ENCODE measurements around the gene SDHAF2. TPM values are rescaled to one million over a fixed set of nuclear protein-coding genes. Genes with fewer than 3 reads are reported as not detected.
"Not testable (repeated sequence)": the region's sequence is repeated elsewhere in the genome, so short reads cannot be mapped to it uniquely, and the experiment has no call there.

The SDHAF2 gene
- total RNA-seq, 2 experiments from 2014 or later, result 51.6 to 54.3 TPM

- ATAC-seq, result no peak
- no peak overlapping the region for H3K27ac Mint-ChIP-seq
- no peaks in the 10 kb centered on the region for H3K9me3 Mint-ChIP-seq (ENCODE audit: insufficient read depth)
- ChIA-PET CTCF (interaction anchor here (0.6 to 2.0 kb wide), 5 partner anchors 17 to 67 kb away, joined by 3 to 8 read pairs (median 4); no protein-coding TSS in a partner anchor), POLR2A (no interaction called here)
- no peaks in the 10 kb centered on the region for H3K27me3 Mint-ChIP-seq (ENCODE audit: low read depth)
- no peak for DNase-seq
- H3K4me1 Mint-ChIP-seq (ENCODE audit: low read depth), result no peaks in the 10 kb centered on the region
- H3K4me3 Mint-ChIP-seq, result no peak overlapping the region
- H3K36me3 Mint-ChIP-seq (ENCODE audit: low read depth), result peaks cover 32% of the 10 kb centered on the region
Observed at GRCh38 chr11:61452825-61453224, 22.9 kb downstream of the SDHAF2 start.

- Mint-ChIP-seq H3K27me3 (ENCODE audit: low read depth) (no peaks in the 10 kb centered on the region), H3K27ac (no peak overlapping the region), H3K4me1 (ENCODE audit: low read depth) (no peaks in the 10 kb centered on the region), H3K4me3 (no peak overlapping the region), H3K36me3 (ENCODE audit: low read depth) (peaks cover 25% of the 10 kb centered on the region), H3K9me3 (ENCODE audit: insufficient read depth) (no peaks in the 10 kb centered on the region)
- ATAC-seq, result no peak
- POLR2A ChIA-PET, result no interaction called here
- CTCF ChIA-PET, result interaction anchor here (1.5 to 2.0 kb wide), 2 partner anchors 18 to 29 kb away, joined by 3 to 8 read pairs; no protein-coding TSS in a partner anchor
- DNase-seq, result no peak
Observed at GRCh38 chr11:61453695-61454094, 23.8 kb downstream of the SDHAF2 start.

- Mint-ChIP-seq H3K9me3 (ENCODE audit: insufficient read depth) (no peaks in the 10 kb centered on the region), H3K27me3 (ENCODE audit: low read depth) (no peaks in the 10 kb centered on the region), H3K4me3 (no peak overlapping the region), H3K36me3 (ENCODE audit: low read depth) (peaks cover 21% of the 10 kb centered on the region), H3K4me1 (ENCODE audit: low read depth) (no peaks in the 10 kb centered on the region), H3K27ac (no peak overlapping the region)
- ATAC-seq, result no peak
- ChIA-PET POLR2A (no interaction called here), CTCF (interaction anchor here (1.6 kb wide), 1 partner anchor 19 kb away, joined by 8 read pairs; no protein-coding TSS in a partner anchor)
- no peak for DNase-seq
Observed at GRCh38 chr11:61454520-61454919, 24.6 kb downstream of the SDHAF2 start.

- H3K9me3 Mint-ChIP-seq (ENCODE audit: insufficient read depth), result no peaks in the 10 kb centered on the region
- no peaks in the 10 kb centered on the region for H3K27me3 Mint-ChIP-seq (ENCODE audit: low read depth)
- H3K4me3 Mint-ChIP-seq, result no peak overlapping the region
- H3K27ac Mint-ChIP-seq, result no peak overlapping the region
- H3K4me1 Mint-ChIP-seq (ENCODE audit: low read depth), result peaks cover 2% of the 10 kb centered on the region
- ChIA-PET CTCF (no interaction called here), POLR2A (no interaction called here)
- ATAC-seq (no peak), DNase-seq (no peak)
- H3K36me3 Mint-ChIP-seq (ENCODE audit: low read depth), result peaks cover 9% of the 10 kb centered on the region
Observed at GRCh38 chr11:61460474-61460881, 30.6 kb downstream of the SDHAF2 start.

GRCh38 chr11:61460986-61461385 is 31.1 kb downstream of the SDHAF2 start:
- ATAC-seq, result no peak
- Mint-ChIP-seq H3K27me3 (ENCODE audit: low read depth) (no peaks in the 10 kb centered on the region), H3K4me3 (no peak overlapping the region), H3K36me3 (ENCODE audit: low read depth) (peaks cover 6% of the 10 kb centered on the region), H3K4me1 (ENCODE audit: low read depth) (peaks cover 2% of the 10 kb centered on the region), H3K27ac (no peak overlapping the region), H3K9me3 (ENCODE audit: insufficient read depth) (no peaks in the 10 kb centered on the region)
- DNase-seq, result no peak
- ChIA-PET POLR2A (no interaction called here), CTCF (no interaction called here)

- ATAC-seq; H3K36me3 Mint-ChIP-seq (ENCODE audit: low read depth); H3K27me3 Mint-ChIP-seq (ENCODE audit: low read depth); DNase-seq; H3K27ac Mint-ChIP-seq; POLR2A ChIA-PET; H3K9me3 Mint-ChIP-seq (ENCODE audit: insufficient read depth); H3K4me3 Mint-ChIP-seq: not testable (repeated sequence)
- H3K4me1 Mint-ChIP-seq (ENCODE audit: low read depth), result peaks cover 10% of the 10 kb centered on the region
- CTCF ChIA-PET, result interaction anchor here (1.3 kb wide), 1 partner anchor 10 kb away, joined by 3 read pairs; no protein-coding TSS in a partner anchor
Observed at GRCh38 chr11:61467602-61468001, 37.7 kb downstream of the SDHAF2 start.

DNA sequence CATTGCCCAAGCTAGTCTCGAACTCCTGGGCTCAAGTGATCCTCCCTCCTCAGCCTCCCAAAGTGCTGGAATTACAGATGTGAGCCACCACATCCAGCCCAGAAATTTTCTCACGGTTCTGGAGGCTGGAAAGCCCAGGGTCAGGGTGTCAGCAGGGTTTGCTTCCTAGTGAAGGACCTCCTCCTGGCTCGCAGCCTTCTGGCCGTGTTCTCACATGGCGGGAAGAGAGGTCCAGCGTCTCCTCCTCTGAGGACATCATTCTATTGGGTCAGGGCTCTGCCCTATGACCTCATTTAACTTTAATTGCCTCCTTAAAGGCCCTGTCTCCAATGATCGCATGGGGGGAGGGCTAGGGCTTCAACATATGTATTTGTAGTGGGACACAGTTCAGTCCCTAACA is 38.1 kb downstream of the SDHAF2 start:
- H3K4me1 Mint-ChIP-seq (ENCODE audit: low read depth), result peaks cover 11% of the 10 kb centered on the region
- no peaks in the 10 kb centered on the region for H3K9me3 Mint-ChIP-seq (ENCODE audit: insufficient read depth)
- H3K27ac Mint-ChIP-seq, result no peak overlapping the region
- ATAC-seq (no peak), DNase-seq (no peak)
- H3K36me3 Mint-ChIP-seq (ENCODE audit: low read depth), result peaks cover 13% of the 10 kb centered on the region
- no peak overlapping the region for H3K4me3 Mint-ChIP-seq
- POLR2A ChIA-PET, result no interaction called here
- no peaks in the 10 kb centered on the region for H3K27me3 Mint-ChIP-seq (ENCODE audit: low read depth)
- CTCF ChIA-PET, result interaction anchor here (1.0 to 1.3 kb wide), 2 partner anchors 9 to 49 kb away, joined by 3 to 5 read pairs; no protein-coding TSS in a partner anchor

GRCh38 chr11:61472282-61472681 is 42.4 kb downstream of the SDHAF2 start:
- no peak overlapping the region for H3K4me3 Mint-ChIP-seq

DNA sequence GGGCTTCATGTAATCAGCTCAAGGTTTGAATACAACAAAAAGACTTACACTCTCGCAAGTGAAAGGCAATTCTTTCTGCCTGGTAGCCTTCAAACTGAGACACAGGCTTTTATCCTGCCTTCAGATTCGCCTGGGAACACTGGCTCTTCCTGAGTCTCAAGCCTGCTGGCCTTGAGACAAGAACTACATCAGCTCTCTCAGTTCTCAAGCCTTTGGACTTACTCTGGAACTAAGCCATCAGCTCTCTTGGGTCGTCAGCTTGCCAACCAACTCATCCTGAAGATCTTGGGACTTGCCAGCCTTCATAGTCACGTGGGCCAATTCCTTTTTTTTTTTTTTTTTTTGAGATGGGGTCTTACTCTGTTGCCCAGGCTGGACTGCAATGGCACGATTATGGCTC is 42.9 kb downstream of the SDHAF2 start:
- no peaks in the 10 kb centered on the region for H3K27me3 Mint-ChIP-seq (ENCODE audit: low read depth)
- H3K9me3 Mint-ChIP-seq (ENCODE audit: insufficient read depth), result no peaks in the 10 kb centered on the region
- H3K36me3 Mint-ChIP-seq (ENCODE audit: low read depth), result peaks cover 9% of the 10 kb centered on the region
- POLR2A ChIA-PET, result no interaction called here
- peaks cover 11% of the 10 kb centered on the region for H3K4me1 Mint-ChIP-seq (ENCODE audit: low read depth)
- no peak for DNase-seq
- no peak for ATAC-seq
- H3K4me3 Mint-ChIP-seq, result no peak overlapping the region
- CTCF ChIA-PET, result interaction anchor here (1.0 to 3.1 kb wide), 4 partner anchors 10 to 166 kb away, joined by 3 to 17 read pairs (median 6); no protein-coding TSS in a partner anchor
- H3K27ac Mint-ChIP-seq, result no peak overlapping the region

More at GRCh38 chr11:61472282-61472681, 42.4 kb downstream of the SDHAF2 start:
- ChIA-PET POLR2A (no interaction called here), CTCF (interaction anchor here (1.0 to 3.1 kb wide), 4 partner anchors 10 to 166 kb away, joined by 3 to 17 read pairs (median 6); no protein-coding TSS in a partner anchor)
- DNase-seq, result no peak
- H3K36me3 Mint-ChIP-seq (ENCODE audit: low read depth), result peaks cover 9% of the 10 kb centered on the region
- ATAC-seq, result no peak
- no peaks in the 10 kb centered on the region for H3K27me3 Mint-ChIP-seq (ENCODE audit: low read depth)
- H3K4me1 Mint-ChIP-seq (ENCODE audit: low read depth), result peaks cover 9% of the 10 kb centered on the region
- no peak overlapping the region for H3K27ac Mint-ChIP-seq
- no peaks in the 10 kb centered on the region for H3K9me3 Mint-ChIP-seq (ENCODE audit: insufficient read depth)

GRCh38 chr11:61473370-61474012 is 43.6 kb downstream of the SDHAF2 start:
- H3K9me3 Mint-ChIP-seq (ENCODE audit: insufficient read depth), result no peaks in the 10 kb centered on the region
- H3K4me1 Mint-ChIP-seq (ENCODE audit: low read depth), result peaks cover 14% of the 10 kb centered on the region
- ChIA-PET CTCF (interaction anchor here (1.0 to 3.1 kb wide), 4 partner anchors 9 to 165 kb away, joined by 3 to 17 read pairs (median 6); no protein-coding TSS in a partner anchor), POLR2A (no interaction called here)
- no peak for DNase-seq
- no peak overlapping the region for H3K27ac Mint-ChIP-seq
- ATAC-seq, result no peak
- H3K36me3 Mint-ChIP-seq (ENCODE audit: low read depth), result peaks cover 9% of the 10 kb centered on the region
- H3K27me3 Mint-ChIP-seq (ENCODE audit: low read depth), result no peaks in the 10 kb centered on the region
- H3K4me3 Mint-ChIP-seq, result no peak overlapping the region

GRCh38 chr11:61474013-61474643 is 44.2 kb downstream of the SDHAF2 start:
- ATAC-seq, result no peak
- CTCF ChIA-PET, result interaction anchor here (2.5 to 7.3 kb wide), 3 partner anchors 28 to 43 kb away, joined by 8 to 115 read pairs (median 17); no protein-coding TSS in a partner anchor
- POLR2A ChIA-PET, result no interaction called here
- H3K27me3 Mint-ChIP-seq (ENCODE audit: low read depth), result no peaks in the 10 kb centered on the region
- H3K36me3 Mint-ChIP-seq (ENCODE audit: low read depth), result peaks cover 9% of the 10 kb centered on the region
- no peak overlapping the region for H3K4me3 Mint-ChIP-seq
- H3K27ac Mint-ChIP-seq, result no peak overlapping the region
- H3K4me1 Mint-ChIP-seq (ENCODE audit: low read depth), result peaks cover 14% of the 10 kb centered on the region
- no peaks in the 10 kb centered on the region for H3K9me3 Mint-ChIP-seq (ENCODE audit: insufficient read depth)
- no peak for DNase-seq

GRCh38 chr11:61475433-61475832 is 45.5 kb downstream of the SDHAF2 start:
- CTCF ChIA-PET, result interaction anchor here (0.6 to 7.3 kb wide), 6 partner anchors 12 to 163 kb away, joined by 3 to 115 read pairs (median 6); no protein-coding TSS in a partner anchor
- POLR2A ChIA-PET, result no interaction called here
- DNase-seq (no peak), ATAC-seq (no peak)
- Mint-ChIP-seq H3K4me3 (no peak overlapping the region), H3K9me3 (ENCODE audit: insufficient read depth) (no peaks in the 10 kb centered on the region), H3K4me1 (ENCODE audit: low read depth) (peaks cover 14% of the 10 kb centered on the region), H3K27ac (no peak overlapping the region), H3K27me3 (ENCODE audit: low read depth) (no peaks in the 10 kb centered on the region), H3K36me3 (ENCODE audit: low read depth) (peaks cover 9% of the 10 kb centered on the region)
